ENCODE results near the gene TENM3.

GRCh38 chr4:182770259-182770995, 527.2 kb downstream of the TENM3 start:
- no peak for TF ChIP-seq CTCF (IDR thresholded peaks at IDR 0.05; ENCODE audit: insufficient read depth, low read length, poor library complexity, severe bottlenecking)
- no peak for TF ChIP-seq EZH2phosphoT487 (conservative IDR thresholded peaks at IDR 0.05; ENCODE audit: low read length)
